ENCODE measurements around the gene RASGRP3. TPM values are rescaled to one million over a fixed set of nuclear protein-coding genes. Genes with fewer than 3 reads are reported as not detected.

RASGRP3 gene
- total and polyA plus RNA-seq, 2 of the 13 experiments (the other 11 are each of a cell fraction or from before 2014, with no cell fraction given), result 0.01 TPM; not detected in 1

DNA sequence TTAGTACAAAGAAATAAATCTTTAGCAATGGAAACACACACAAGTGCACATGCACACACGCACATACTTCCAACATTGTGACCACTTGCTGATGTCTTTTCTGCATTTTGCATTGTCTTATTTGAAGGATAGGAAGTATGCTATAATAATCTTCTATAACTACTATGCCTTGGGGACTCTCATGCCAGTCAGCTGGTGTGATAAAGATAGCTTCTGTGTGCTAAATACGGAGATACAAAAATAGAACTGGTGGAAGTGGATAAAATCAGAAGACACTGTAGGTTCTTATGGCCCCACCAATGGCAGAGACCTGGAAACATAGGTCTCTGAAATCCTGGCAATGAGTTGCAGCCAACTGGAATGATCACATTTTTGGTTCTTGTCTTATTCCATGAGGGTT, 31.5 kb upstream of the RASGRP3 start:
- no peaks in the 10 kb centered on the region for H4K20me1 ChIP-seq (ENCODE audit: insufficient read depth, low read length)
- WGBS (ENCODE audit: low lambda C conversion rate), result 20% methylated on average over 2 of the region's 2 CpGs
- no peaks in the 10 kb centered on the region for H3K9me3 ChIP-seq (ENCODE audit: low read length)
- in situ Hi-C loops (cut with HindIII; ENCODE audit: extremely low pct_ligation_motif_present, low pct_unique_long_range_greater_than_20kb), result no loop called here
- ATAC-seq, result no peak
- BruUV-seq (replicated peaks), result no TSS peak
- no peak overlapping the region for H3K27ac ChIP-seq (ENCODE audit: extremely low read length, insufficient read depth, low read length)
- H3K27me3 ChIP-seq (ENCODE audit: control insufficient read depth in 1 of 2, insufficient read depth in 2 of 2, low read length in 2 of 2), result no peaks in the 10 kb centered on the region
- no peak overlapping the region for H3K4me2 ChIP-seq (ENCODE audit: low read depth, low read length)
- H3K4me3 ChIP-seq (replicated peaks in 1 of 3; ENCODE audit: insufficient read depth in 1 of 3, low read depth in 2 of 3, low read length in 3 of 3), result no peak overlapping the region
- FAIRE-seq, result no peak
- 0 out of 2 replicates have a peak, but pooled peaks cover 6% of the 10 kb centered on the region for H3K4me1 ChIP-seq (ENCODE audit: insufficient read depth, low read length)
- CTCF ChIA-PET (ENCODE audit: low intra/inter-chr PET ratio, low total read pairs), result no interaction called here
- POLR2A ChIA-PET, result no interaction called here
- H3K9ac ChIP-seq (ENCODE audit: insufficient read depth, low read depth, low read length), result no peak overlapping the region
- H3K79me2 ChIP-seq (ENCODE audit: insufficient read depth, low read length), result no peaks in the 10 kb centered on the region
- intact Hi-C loops (cut with micrococcal nuclease; ENCODE audit: unreplicated experiment), result loop anchor here (5.0 kb wide), 1 partner anchor 63 kb away; no protein-coding TSS in a partner anchor
- H2AFZ ChIP-seq (ENCODE audit: low read length), result no peak overlapping the region
- TF ChIP-seq ZKSCAN8 (CRISPR knock-in tag; IDR thresholded peaks at IDR 0.05; ENCODE audit: borderline replicate concordance) (no peak), XBP1 (CRISPR knock-in tag; IDR thresholded peaks at IDR 0.05) (no peak), ZNF572 (CRISPR knock-in tag; IDR thresholded peaks at IDR 0.05) (no peak), ZNF552 (CRISPR knock-in tag; IDR thresholded peaks at IDR 0.05; ENCODE audit: borderline replicate concordance) (no peak), MTF1 (CRISPR knock-in tag; IDR thresholded peaks at IDR 0.05) (no peak), ZNF160 (CRISPR knock-in tag; IDR thresholded peaks at IDR 0.05) (no peak), SNAPC2 (CRISPR knock-in tag; IDR thresholded peaks at IDR 0.05) (no peak), ATAD3A (CRISPR knock-in tag; IDR thresholded peaks at IDR 0.05) (no peak), ZFY (CRISPR knock-in tag; IDR thresholded peaks at IDR 0.05) (no peak), ZSCAN21 (CRISPR knock-in tag; IDR thresholded peaks at IDR 0.05; ENCODE audit: borderline replicate concordance) (no peak), SOX5 (CRISPR knock-in tag; IDR thresholded peaks at IDR 0.05; ENCODE audit: borderline replicate concordance) (no peak), TSC22D2 (CRISPR knock-in tag; IDR thresholded peaks at IDR 0.05; ENCODE audit: borderline replicate concordance) (no peak), TCF12 (IDR thresholded peaks at IDR 0.05) (no peak), TCF12 (CRISPR knock-in tag; IDR thresholded peaks at IDR 0.05) (no peak), ONECUT2 (CRISPR knock-in tag; IDR thresholded peaks at IDR 0.05) (no peak), RBFOX2 (IDR thresholded peaks at IDR 0.05; ENCODE audit: low read depth, low read length) (no peak)
- TF ChIP-seq, protein P1, sequence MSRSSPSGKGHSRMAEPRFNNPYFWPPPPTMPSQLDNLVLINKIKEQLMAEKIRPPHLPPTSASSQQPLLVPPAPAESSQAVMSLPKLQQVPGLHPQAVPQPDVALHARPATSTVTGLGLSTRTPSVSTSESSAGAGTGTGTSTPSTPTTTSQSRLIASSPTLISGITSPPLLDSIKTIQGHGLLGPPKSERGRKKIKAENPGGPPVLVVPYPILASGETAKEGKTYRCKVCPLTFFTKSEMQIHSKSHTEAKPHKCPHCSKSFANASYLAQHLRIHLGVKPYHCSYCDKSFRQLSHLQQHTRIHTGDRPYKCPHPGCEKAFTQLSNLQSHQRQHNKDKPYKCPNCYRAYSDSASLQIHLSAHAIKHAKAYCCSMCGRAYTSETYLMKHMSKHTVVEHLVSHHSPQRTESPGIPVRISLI (CRISPR knock-in tag; IDR thresholded peaks at IDR 0.05; ENCODE audit: borderline replicate concordance), result no peak
- TF ChIP-seq, protein P2, sequence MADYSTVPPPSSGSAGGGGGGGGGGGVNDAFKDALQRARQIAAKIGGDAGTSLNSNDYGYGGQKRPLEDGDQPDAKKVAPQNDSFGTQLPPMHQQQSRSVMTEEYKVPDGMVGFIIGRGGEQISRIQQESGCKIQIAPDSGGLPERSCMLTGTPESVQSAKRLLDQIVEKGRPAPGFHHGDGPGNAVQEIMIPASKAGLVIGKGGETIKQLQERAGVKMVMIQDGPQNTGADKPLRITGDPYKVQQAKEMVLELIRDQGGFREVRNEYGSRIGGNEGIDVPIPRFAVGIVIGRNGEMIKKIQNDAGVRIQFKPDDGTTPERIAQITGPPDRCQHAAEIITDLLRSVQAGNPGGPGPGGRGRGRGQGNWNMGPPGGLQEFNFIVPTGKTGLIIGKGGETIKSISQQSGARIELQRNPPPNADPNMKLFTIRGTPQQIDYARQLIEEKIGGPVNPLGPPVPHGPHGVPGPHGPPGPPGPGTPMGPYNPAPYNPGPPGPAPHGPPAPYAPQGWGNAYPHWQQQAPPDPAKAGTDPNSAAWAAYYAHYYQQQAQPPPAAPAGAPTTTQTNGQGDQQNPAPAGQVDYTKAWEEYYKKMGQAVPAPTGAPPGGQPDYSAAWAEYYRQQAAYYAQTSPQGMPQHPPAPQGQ (CRISPR knock-in tag; IDR thresholded peaks at IDR 0.05; ENCODE audit: borderline replicate concordance), result no peak
- H3K36me3 ChIP-seq (replicated peaks in 1 of 2; ENCODE audit: control insufficient read depth in 1 of 2, insufficient read depth in 2 of 2, low read length in 2 of 2), result no peaks in the 10 kb centered on the region
- no peak for DNase-seq (ENCODE audit: low spot score)
